Psoas muscle (tissue), 8 donors: Measurements from ENCODE around the gene USP17L21. TPM values are rescaled to one million over a fixed set of nuclear protein-coding genes. Genes with fewer than 3 reads are reported as not detected.
"Not testable (repeated sequence)": the region's sequence is repeated elsewhere in the genome, so short reads cannot be mapped to it uniquely, and the experiment has no call there.

Experiments
- ATAC-seq, 4 donors: fragments of 200-7000 bp; cut with Tn5 transposase; one replicate each; pipeline ENCODE4 v1.9.1; 2020; ENCODE audit warnings: moderate library complexity in 3 of 4, mild to moderate bottlenecking in 2 of 4
- DNase-seq, 2 donors: peaks; one replicate each; pipeline ENCODE4 v3.0.0-alpha.2; 2020
- H3K27ac ChIP-seq: fragments of 200-600 bp; one replicate; pipeline ENCODE4 v1.8.0; 2022
- H3K27me3 ChIP-seq, 3 donors: fragments of 200-600 bp in 1 of 3; one replicate each; pipeline versions ENCODE4 v1.6.1 to v1.8.0; 2013 to 2022; ENCODE audit warnings: low read length in 2 of 3, mild to moderate bottlenecking in 2 of 3, moderate library complexity in 1 of 3; ENCODE audit not compliant: insufficient read depth in 3 of 3
- H3K36me3 ChIP-seq, 2 donors: fragments of 200-600 bp in 1 of 2; one replicate each; pipeline versions ENCODE4 v1.6.1 to v1.8.0; 2013 to 2022; ENCODE audit warnings: low read depth in 1 of 2, mild to moderate bottlenecking in 1 of 2, moderate library complexity in 1 of 2; ENCODE audit not compliant: insufficient read depth in 1 of 2
- H3K4me1 ChIP-seq: fragments of 200-600 bp; one replicate; pipeline ENCODE4 v1.8.0; 2022
- H3K4me3 ChIP-seq: fragments of 200-600 bp; one replicate; pipeline ENCODE4 v1.8.0; 2022; ENCODE audit warnings: mild to moderate bottlenecking
- H3K9me3 ChIP-seq: fragments of 200-600 bp; one replicate; pipeline ENCODE4 v1.8.0; 2022
- WGBS, 3 donors: extraction: QIAGEN DNeasy Blood & Tissue Kit; methylation state at CpG; one replicate each; pipeline versions ENCODE4 v1.1.6 to v1.1.7; 2013; 5-methylcytosine and 5-hydroxymethylcytosine counted together
- intact Hi-C, 2 donors: fragments of 100-400 bp; cut with DNase I; formaldehyde crosslinking; loops; one replicate each; pipeline versions ENCODE4 v1.11.0 to v1.14.2; 2022
- long read RNA-seq, 2 donors: library from polyadenylated mRNA; unstranded; transcript quantifications; one replicate each; pipeline ENCODE4 v2.0.0, GENCODE V29; 2021
- polyA plus RNA-seq, 3 donors: library from polyadenylated mRNA; stranded (reverse); fragments of 200-250 nt; gene quantifications; one replicate each; pipeline ENCODE4 v1.2.3, GENCODE V29; 2013
- total RNA-seq, 4 donors: library from RNA; stranded (reverse); fragmentation: NEBNext Ultra II Directional in 2 of 4; extraction: Animal tissue kit (Norgen Biotek cat#: 25700) in 2 of 4; gene quantifications; one replicate each; pipeline versions ENCODE4 v1.2.1 to v1.2.4, GENCODE V29; 2021 to 2023
- donor health status: healthy with polysubstance abuse.
- donor health status: DM: no; HTN: no; CAD: no; lungs with moderate emphysema.
- donor health status: Bipolar disorder and iron deficiency.
- donor health status: healthy.
- donor health status: DM: yes; HTN: yes; CAD: no.
- donor health status: DM: no; HTN: no; CAD: no.
- donor health status: DM: no; HTN: no; CAD: no.
- donor health status: DM: yes; HTN: yes; CAD: no.

USP17L21 gene, protein sequence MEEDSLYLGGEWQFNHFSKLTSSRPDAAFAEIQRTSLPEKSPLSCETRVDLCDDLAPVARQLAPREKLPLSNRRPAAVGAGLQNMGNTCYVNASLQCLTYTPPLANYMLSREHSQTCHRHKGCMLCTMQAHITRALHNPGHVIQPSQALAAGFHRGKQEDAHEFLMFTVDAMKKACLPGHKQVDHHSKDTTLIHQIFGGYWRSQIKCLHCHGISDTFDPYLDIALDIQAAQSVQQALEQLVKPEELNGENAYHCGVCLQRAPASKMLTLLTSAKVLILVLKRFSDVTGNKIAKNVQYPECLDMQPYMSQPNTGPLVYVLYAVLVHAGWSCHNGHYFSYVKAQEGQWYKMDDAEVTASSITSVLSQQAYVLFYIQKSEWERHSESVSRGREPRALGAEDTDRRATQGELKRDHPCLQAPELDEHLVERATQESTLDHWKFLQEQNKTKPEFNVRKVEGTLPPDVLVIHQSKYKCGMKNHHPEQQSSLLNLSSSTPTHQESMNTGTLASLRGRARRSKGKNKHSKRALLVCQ
- total RNA-seq, result not detected
- polyA plus RNA-seq, result not detected
- long read RNA-seq, donor 1, result 0 reads
- long read RNA-seq, donor 2, result 0 reads

GRCh38 chr4:9262572-9262971 lies at the start of gene USP17L21:
Gene USP17L21, plus strand, starts transcription at chr4:9262872. Its CDS starts 0 bp downstream, at chr4:9262872.
- ATAC-seq, intact Hi-C loops: not testable (repeated sequence)

GRCh38 chr4:9214701-9215100 lies 48.0 kb upstream of the USP17L21 start:
- intact Hi-C loops, H3K27me3 ChIP-seq, H3K4me3 ChIP-seq, ATAC-seq, H3K9me3 ChIP-seq, H3K4me1 ChIP-seq, H3K36me3 ChIP-seq, H3K27ac ChIP-seq: not testable (repeated sequence)
- 72 to 83% (median 77%) methylated on average over 8 to 11 of the region's 14 CpGs for WGBS, 3 donors
- DNase-seq, result peak in 1 of 2 donors; percentile 4

More at GRCh38 chr4:9262572-9262971, at the start of gene USP17L21:
- H3K4me1 ChIP-seq, DNase-seq, H3K4me3 ChIP-seq, H3K9me3 ChIP-seq, H3K36me3 ChIP-seq, H3K27me3 ChIP-seq, H3K27ac ChIP-seq: not testable (repeated sequence)
- no CpG with 5 or more reads among the region's 13 CpGs for WGBS, 3 donors

DNA sequence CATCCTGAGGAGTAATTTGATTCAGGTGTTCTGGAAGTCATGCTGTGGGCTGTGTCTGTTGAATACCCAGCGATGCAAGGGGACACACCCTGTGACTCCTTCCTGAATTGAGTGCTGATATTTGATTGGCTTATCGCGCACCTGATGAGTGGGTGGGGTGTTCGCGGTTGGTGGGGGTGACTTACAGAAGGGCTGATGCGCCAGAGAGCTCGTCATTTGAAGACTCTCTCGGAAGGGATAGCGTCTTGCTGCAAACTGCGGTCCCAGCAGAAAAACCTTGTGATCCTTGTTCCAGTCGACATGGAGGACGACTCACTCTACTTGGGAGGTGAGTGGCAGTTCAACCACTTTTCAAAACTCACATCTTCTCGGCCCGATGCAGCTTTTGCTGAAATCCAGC lies 47.6 kb upstream of the USP17L21 start, which contains the start of gene USP17L11:
Gene USP17L11, plus strand, starts transcription at position 301 of the 400 bp plus-strand sequence. Its CDS starts 0 bp downstream, at position 301.
- H3K36me3 ChIP-seq, intact Hi-C loops, H3K9me3 ChIP-seq, ATAC-seq, H3K27ac ChIP-seq, H3K27me3 ChIP-seq, H3K4me1 ChIP-seq, H3K4me3 ChIP-seq, DNase-seq: not testable (repeated sequence)
- WGBS, 3 donors, result 96% methylated on average over 10 of the region's 14 CpGs; no CpG with 5 or more reads in 2 of the 3 donors

- not testable (repeated sequence) for H3K27ac ChIP-seq
- WGBS, 3 donors, result no CpG with 5 or more reads among the region's 13 CpGs
Observed at GRCh38 chr4:9219852-9220251, 42.8 kb upstream of the USP17L21 start, which contains the start of gene USP17L12. Gene USP17L12, plus strand, starts transcription at chr4:9220152. Its CDS starts 0 bp downstream, at chr4:9220152.

GRCh38 chr4:9224596-9224995 lies 38.1 kb upstream of the USP17L21 start, which contains the start of gene USP17L13:
Gene USP17L13, plus strand, starts transcription at chr4:9224896. Its CDS starts 0 bp downstream, at chr4:9224896.
- DNase-seq, H3K27ac ChIP-seq, H3K27me3 ChIP-seq, H3K9me3 ChIP-seq, H3K4me3 ChIP-seq, intact Hi-C loops, ATAC-seq, H3K36me3 ChIP-seq, H3K4me1 ChIP-seq: not testable (repeated sequence)
- no CpG with 5 or more reads among the region's 14 CpGs for WGBS, 3 donors

More at GRCh38 chr4:9219852-9220251, 42.8 kb upstream of the USP17L21 start, which contains the start of gene USP17L12:
- ATAC-seq, DNase-seq, H3K4me3 ChIP-seq, H3K9me3 ChIP-seq, H3K4me1 ChIP-seq, H3K27me3 ChIP-seq, intact Hi-C loops, H3K36me3 ChIP-seq: not testable (repeated sequence)

DNA sequence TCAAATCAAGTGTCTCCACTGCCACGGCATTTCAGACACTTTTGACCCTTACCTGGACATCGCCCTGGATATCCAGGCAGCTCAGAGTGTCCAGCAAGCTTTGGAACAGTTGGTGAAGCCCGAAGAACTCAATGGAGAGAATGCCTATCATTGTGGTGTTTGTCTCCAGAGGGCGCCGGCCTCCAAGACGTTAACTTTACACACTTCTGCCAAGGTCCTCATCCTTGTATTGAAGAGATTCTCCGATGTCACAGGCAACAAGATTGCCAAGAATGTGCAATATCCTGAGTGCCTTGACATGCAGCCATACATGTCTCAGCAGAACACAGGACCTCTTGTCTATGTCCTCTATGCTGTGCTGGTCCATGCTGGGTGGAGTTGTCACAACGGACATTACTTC lies 32.4 kb upstream of the USP17L21 start:
- H3K9me3 ChIP-seq, H3K27me3 ChIP-seq, intact Hi-C loops, H3K36me3 ChIP-seq, H3K4me3 ChIP-seq, ATAC-seq, H3K4me1 ChIP-seq, H3K27ac ChIP-seq: not testable (repeated sequence)
- DNase-seq, result peak in 1 of 2 donors; percentile 19
- 85 to 90% (median 87%) methylated on average over 5 to 6 of the region's 8 CpGs for WGBS, 3 donors

DNA sequence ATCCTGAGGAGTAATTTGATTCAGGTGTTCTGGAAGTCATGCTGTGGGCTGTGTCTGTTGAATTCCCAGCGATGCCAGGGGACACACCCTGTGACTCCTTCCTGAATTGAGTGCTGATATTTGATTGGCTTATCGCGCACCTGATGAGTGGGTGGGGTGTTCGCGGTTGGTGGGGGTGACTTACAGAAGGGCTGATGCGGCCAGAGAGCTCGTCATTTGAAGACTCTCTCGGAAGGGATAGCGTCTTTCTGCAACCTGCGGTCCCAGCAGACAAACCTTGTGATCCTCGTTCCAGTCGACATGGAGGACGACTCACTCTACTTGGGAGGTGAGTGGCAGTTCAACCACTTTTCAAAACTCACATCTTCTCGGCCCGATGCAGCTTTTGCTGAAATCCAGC lies 28.6 kb upstream of the USP17L21 start, which contains the start of gene USP17L15:
Gene USP17L15, plus strand, starts transcription at position 301 of the 400 bp plus-strand sequence. Its CDS starts 0 bp downstream, at position 301.
- ATAC-seq, intact Hi-C loops, DNase-seq, H3K4me3 ChIP-seq, H3K9me3 ChIP-seq, H3K36me3 ChIP-seq, H3K27ac ChIP-seq, H3K27me3 ChIP-seq, H3K4me1 ChIP-seq: not testable (repeated sequence)
- WGBS, 3 donors, result no CpG with 5 or more reads among the region's 15 CpGs

DNA sequence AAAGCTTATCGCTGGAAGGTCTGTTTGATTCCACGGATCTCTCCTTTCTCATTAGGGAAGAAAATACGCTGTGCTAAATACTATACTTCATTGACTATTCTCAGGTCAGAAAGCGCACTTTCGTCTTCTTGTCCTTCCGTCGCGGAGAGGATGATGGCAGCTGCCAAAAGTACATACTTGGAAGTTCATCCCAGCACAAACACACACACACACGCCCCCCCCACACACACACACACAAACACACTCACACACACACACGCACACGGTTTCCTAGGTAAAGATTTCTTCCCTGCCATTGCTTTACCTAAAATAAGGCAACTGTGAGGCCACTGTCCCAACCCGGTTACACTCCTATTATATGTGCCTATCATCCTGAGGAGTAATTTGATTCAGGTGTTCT lies 24.2 kb upstream of the USP17L21 start:
- H3K27me3 ChIP-seq, H3K36me3 ChIP-seq, ATAC-seq, H3K4me3 ChIP-seq, H3K4me1 ChIP-seq, intact Hi-C loops, H3K27ac ChIP-seq, H3K9me3 ChIP-seq: not testable (repeated sequence)
- 68 to 85% (median 78%) methylated on average over 9 to 11 of the region's 12 CpGs for WGBS, 3 donors
- peak in 1 of 2 donors; percentile 20 for DNase-seq

GRCh38 chr4:9243579-9243978 lies 19.1 kb upstream of the USP17L21 start, which contains the start of gene USP17L17:
Gene USP17L17, plus strand, starts transcription at chr4:9243879. Its CDS starts 0 bp downstream, at chr4:9243879.
- H3K27me3 ChIP-seq, H3K4me3 ChIP-seq, DNase-seq, H3K4me1 ChIP-seq, intact Hi-C loops, H3K27ac ChIP-seq, ATAC-seq, H3K9me3 ChIP-seq, H3K36me3 ChIP-seq: not testable (repeated sequence)
- WGBS, 3 donors, result 86 to 94% (median 87%) methylated on average over 5 of the region's 14 CpGs

- DNase-seq, result peak in 1 of 2 donors; percentile 27
- H3K36me3 ChIP-seq, H3K4me1 ChIP-seq, H3K27ac ChIP-seq, H3K27me3 ChIP-seq, H3K9me3 ChIP-seq, H3K4me3 ChIP-seq, intact Hi-C loops, ATAC-seq: not testable (repeated sequence)
- WGBS, 3 donors, result 75 to 92% (median 90%) methylated on average over 14 to 21 of the region's 26 CpGs
Observed at GRCh38 chr4:9247953-9248680, 14.6 kb upstream of the USP17L21 start, which contains the start of gene USP17L18. Gene USP17L18, plus strand, starts transcription at chr4:9248630. Its CDS starts 0 bp downstream, at chr4:9248630.
